ENCODE measurements around the gene DOK5.

- TF ChIP-seq POLR2AphosphoS5 (IDR thresholded peaks at IDR 0.05; ENCODE audit: insufficient read depth, low read depth, low read length), result no peak
- TF ChIP-seq CTCF (IDR thresholded peaks at IDR 0.05; ENCODE audit: extremely low read depth in 1 of 2, insufficient read depth in 1 of 2, low read depth in 1 of 2, low read length in 2 of 2), result no peak
Measured at GRCh38 chr20:54525916-54526590, 50.7 kb downstream of the DOK5 start.
